ENCODE measurements around the gene AGAP3.

AGAP3 gene

DNA sequence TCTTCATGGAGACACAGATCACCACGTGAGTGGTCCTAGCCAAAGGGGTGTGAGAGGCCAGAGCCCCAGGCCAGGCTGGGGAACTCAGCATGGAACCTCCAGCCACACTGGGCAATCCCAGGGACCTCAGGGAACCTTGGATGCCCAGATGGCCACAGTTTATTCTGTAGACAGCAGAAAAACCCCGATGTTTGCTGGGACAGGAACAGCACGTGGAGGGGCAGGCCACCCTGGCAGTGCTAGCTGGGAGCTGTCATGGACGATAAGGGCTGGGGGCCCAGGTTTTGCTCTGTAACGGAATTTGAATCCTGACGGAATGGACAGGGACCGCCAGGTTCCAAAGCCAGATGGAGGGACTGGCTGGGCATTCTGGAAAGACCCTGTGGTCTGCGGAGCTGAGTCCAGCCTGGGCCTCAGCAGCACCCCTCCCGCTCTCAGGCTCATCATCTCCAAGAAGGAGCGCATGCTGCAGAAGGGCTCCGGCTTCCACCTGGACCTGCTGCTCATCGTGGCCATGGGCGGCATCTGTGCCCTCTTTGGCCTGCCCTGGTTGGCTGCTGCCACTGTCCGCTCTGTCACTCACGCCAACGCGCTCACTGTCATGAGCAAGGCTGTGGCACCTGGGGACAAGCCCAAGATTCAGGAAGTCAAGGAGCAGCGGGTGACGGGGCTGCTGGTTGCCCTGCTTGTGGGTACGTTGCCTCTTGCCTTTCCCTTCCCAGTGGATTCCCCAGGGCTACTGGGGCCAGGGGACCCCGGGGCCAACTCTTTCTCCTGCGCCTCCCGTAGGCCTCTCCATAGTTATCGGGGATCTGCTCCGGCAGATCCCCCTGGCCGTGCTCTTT, 11.2 kb upstream of the AGAP3 start:
- DNase-seq (ENCODE audit: low read depth in 2 of 2): no peak

DNA sequence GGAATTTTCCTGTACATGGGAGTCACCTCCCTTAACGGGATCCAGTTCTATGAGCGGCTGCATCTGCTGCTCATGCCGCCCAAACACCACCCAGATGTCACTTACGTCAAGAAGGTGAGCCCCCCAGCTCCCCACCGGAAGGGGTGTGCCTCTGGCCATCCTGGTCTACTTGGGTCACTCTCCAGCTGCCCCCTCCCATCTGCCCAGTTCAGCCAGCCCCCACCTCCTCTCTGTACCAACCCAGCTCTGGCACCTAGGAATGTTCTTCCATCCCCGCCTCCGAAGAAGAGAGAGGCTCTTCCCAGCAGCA, 10.7 kb upstream of the AGAP3 start:
- DNase-seq (ENCODE audit: low read depth in 2 of 2): no peak

DNA sequence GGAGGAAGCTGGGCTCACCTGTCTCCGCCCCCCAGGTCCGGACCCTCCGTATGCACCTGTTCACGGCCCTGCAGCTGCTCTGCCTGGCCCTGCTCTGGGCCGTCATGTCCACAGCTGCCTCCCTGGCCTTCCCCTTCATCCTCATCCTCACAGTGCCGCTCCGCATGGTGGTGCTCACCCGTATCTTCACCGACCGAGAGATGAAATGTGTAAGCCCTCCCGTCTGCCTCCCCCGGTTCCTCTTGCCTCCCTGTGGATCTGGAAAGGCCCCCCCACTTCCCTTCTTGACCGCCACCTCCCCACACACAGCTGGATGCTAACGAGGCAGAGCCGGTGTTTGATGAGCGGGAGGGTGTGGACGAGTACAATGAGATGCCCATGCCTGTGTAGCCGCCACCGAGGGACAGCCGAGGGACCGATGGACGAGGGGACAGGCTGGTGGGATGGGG, 10.3 kb upstream of the AGAP3 start:
- DNase-seq (ENCODE audit: low read depth in 2 of 2): no peak

DNA sequence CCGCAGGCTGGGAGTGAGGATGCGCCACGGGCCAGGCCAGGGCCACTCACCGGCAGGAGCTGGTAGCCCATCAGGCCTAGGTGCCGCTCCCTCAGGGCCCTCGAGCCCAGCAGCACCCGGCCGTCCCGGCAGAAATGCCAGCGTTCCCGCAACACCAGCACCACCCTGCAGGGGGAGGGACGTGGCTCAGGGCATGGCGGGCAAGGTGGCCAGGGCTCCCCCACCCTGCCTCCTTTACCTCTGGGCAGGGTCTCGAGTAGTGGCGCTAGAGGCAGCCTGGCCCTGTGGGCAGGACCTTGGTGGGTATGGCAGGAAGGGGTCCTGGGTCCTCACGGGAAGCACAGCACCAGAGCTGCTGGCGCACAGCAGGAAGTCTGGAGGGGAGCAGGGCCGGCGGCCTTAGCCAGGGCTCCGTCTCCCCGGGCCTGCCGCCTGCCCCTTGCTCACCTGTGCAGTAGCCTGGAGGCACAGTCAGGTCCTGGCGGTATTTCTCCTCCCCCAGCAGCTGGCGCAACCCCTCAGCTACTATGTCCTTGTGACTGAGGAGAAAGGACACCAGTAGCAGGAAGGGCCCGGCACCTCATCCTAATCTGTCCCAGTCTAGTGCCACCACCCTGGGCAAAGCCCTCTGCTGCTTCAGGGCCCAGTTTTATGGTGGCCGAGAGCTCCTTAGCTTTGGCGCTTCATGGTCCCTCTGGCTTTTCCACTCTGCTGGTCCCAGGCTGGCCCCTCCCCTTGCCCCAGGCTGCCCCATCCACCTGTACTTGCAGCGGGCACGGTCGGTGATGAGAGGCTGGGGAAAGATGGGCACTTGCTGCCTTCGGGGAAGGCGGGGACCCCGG, 9.2 kb upstream of the AGAP3 start:
- DNase-seq (ENCODE audit: low read depth in 2 of 2): no peak

DNA sequence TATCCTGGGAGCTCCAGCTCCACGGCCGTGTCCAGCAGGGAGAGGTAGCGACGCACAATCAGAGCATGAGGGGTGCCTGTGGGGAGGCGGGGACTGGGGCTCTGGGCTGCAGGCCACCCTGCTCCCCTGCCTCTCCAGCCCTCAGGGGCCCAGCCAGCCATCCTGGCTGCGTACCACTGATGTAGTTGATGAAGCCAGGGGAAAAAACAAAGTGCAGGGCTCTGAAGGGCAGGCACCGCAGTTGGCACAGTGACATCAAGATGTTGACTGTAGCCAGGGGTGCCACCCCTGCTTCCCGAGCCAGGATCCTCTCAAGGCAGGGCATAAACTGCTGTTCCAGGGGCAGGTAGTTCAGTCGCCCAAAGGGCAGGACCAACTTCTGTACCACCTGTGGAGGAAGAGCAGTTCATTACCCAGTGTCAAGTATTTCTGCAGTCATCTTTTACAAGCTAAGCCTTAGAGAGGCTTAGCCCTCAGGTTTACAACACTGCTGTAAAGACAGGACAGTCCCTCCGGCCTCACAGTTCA, 8.5 kb upstream of the AGAP3 start:
- DNase-seq (ENCODE audit: low read depth in 2 of 2): no peak

DNA sequence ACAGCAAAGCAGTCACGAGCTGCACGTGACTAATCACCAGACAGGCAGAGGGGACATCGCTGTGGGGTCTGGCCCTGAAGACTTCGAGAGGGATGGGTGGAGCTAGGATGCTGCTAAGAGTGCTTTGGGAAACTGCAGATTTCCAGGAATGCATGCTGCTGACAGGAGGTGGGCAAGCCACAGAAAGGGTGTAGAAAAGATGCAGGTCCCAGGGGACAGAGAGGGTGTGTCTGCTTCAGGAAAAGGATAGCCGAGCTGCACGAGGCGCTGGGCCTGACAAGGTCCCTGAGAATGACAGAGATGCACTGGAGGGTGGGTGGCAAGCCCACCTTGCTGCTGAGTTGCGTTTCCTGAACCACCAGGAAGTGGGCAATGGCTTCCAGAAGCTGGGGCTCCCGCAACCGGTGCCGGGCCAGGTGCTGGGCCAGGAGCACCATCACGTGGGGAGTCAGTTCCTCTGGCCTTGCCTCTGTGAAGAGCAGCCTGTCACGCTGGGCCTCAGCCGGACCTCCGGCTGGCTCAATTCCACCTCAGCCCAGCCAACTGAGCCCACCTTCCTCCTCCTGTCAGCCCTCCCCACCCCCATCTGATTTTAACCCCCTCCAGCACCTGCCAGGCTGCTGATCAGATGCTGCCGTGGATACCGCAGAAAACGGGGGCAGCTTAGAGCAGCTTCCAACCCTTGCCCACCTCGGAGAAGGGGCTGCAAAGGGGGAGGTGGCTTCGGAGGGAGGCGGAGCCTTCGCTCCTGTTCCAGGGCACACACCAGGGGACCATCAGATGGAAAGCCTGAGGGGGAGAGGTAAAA, 7.8 kb upstream of the AGAP3 start:
- no peak for DNase-seq (ENCODE audit: low read depth in 2 of 2)

DNA sequence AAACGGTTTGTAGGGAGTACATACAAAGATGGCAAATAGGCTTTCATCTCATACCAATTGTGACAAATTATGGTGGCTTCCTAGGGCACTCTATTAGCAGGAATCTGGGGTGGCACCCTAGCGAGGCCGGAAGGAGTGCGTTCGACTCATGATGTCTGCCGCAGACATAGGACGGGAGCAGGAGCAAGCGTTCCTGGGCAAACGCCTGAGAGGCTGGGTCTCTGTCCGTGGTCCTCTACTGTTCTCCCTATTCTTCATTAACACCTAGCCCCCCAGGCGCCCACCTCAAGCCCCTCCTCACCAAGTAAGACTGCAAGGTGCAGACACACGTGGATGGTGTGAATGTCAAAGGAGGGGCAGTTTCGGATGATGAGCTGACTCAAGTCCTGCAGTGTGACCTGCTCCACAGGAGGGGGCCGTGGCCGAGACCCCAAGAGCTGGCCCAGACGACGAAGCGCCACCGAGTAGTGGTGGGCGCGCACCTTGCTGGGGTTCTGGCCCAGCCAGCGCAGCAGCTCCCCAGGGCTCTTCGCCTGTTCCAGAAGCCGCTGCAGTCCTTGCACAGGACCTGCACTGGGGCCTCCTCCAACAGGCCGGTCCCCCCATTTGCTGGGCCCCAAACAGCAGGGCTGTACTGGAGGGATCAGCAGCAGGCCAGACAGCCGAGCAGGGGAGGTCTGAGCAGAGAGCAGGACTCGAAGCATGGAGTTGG, 6.9 kb upstream of the AGAP3 start:
- DNase-seq (ENCODE audit: low read depth in 2 of 2): no peak

DNA sequence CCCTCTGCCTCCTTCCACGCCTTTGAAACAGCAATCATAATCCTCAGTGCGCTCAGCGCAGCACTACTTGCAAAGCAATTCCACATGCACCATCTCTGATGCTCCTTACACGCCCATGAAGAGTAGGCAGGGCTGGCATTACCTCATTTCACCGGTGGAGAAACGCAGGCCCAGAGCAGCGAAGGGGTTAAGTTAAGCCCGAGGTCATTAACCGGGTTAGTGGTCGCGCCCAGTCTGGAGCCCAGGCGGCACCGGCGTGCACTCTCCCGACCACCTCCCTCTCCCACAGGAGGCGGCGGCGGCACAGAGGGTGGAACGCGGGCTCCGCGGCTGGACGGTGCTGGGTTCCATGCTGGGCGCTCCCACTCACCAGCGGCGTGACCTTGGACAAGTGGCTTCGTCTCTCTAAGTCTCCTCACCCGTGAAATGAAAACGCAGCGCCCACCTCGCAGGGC, 6.2 kb upstream of the AGAP3 start:
- DNase-seq (ENCODE audit: low read depth in 2 of 2): no peak

DNA sequence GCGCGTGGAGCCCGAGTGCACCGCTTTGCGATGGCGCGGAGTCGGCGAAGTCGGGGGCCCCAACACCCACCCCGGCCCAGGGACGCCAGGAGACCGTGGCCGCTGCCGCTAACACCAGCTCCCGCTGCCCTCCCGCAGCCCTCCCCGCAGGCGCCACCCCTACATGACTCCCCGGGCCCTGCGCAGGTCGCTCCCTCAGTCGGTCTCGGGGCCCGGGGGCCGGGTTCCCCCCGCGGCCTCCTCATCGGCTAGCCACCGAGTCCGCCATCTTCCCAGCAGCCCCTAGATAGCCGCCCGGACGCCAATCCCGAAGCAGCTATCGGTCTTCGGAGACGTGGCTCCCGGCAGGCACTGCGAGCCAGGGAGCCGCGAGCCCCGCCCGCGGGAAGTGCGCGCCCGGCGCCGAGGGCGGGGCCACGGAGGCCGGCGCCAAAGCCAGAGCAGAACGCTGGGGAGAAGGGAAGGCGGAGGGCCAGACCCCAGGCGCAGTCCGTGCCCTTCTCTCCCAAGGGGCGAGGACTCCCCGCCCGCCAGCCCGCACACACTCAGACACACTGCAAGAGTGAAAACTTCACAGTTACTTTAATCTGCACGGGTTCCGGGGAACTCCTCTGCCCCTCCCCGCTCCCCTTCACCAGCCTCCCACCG, 5.6 kb upstream of the AGAP3 start, which contains the start of gene FASTK:
FASTK (minus strand) TSS at position 288 of the 648 bp plus-strand sequence; CDS start at position 245, 43 bp downstream.
- peak; percentile 68 to 72 for DNase-seq (ENCODE audit: low read depth in 2 of 2)

DNA sequence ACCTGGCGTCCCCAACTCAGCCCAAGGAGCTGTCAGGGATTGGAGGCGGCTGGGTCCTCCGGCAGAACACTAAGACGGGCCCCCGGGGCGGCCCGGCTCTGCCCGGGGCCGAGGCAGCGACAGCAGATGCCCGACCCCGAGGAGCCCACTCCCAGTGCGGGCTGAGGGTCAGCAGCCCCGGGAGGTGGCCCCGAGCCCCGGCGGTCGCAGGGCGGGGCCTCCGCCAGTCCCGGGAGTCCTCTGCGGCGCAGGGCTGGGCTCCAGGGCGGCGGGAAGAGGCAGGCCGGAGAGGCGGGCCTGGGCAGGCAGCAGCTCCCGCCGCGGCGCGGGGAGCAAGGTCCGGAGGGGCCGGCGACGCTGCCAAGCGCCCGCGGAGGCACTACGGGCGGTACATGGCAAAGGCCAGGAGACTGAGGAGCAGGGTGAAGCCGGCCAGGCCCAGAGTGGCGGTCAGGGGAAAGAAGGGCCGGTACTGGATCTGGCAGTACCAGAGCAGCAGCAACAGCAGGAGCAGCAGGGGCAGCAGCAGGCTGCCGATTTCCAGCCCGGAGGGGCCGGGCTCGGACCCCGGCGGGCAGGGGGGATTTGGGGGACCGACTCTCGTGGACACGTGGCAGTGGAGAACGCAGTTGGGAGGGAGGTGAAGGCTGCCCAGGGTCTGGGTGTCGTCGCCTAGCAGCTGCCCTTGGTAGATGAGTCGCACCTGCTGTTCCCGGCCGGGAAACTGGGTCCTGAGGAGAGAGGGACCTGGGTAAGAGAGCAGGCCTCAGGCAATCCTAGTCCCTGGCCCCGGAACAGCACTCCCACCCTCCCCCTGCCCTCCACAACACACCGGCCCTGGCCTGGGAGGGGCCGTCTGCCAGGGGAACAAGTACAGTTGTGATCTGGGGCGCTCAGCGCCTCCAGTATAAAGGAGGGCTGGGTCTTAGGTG, 4.8 kb upstream of the AGAP3 start:
- DNase-seq (ENCODE audit: low read depth in 2 of 2): no peak

DNA sequence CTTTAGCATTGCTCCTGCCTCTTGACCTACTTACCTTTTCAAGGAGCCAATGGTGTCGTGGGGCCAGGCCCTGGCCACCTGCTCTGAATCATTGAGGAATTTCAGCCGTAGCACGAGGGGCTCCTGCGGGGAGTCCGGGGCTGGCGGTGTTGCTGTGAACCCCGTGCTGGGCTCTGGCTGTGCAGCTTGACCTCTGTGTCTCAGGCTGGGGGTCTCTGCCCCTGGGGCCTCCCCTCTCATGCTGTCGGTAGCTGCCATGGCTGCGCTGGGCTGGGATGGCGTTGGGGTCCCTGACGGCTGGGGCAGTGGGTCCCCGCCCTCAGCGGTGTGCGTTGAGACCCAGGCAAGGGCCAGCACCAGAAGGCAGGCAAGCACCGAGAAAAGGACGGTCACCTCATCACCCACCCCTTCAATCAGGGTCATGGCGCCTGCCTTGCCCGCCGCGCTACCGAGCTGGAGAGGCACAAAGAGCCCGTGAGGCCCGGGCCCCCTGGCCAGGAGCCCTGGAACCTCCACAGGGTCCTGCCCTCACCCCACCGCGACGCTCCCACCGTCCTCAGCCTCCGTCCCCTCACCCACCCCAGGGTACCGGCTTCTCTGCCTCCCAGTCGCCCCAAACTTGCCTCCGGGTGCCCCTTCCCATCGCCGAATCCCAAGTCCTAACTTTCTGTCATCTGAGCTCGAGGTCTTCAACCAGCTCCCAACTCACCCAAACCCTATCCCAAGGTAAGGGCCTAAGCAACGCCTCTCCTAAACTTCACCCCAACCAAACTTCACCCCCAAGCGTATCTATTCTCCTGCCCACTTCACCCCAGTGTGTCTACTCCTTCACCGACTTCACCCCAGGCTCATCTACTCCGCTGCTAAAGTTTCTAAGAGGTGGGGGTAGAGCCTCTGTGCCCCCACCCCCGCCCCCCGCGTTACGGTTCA, 3.9 kb upstream of the AGAP3 start:
- DNase-seq (ENCODE audit: low read depth in 2 of 2): no peak

DNA sequence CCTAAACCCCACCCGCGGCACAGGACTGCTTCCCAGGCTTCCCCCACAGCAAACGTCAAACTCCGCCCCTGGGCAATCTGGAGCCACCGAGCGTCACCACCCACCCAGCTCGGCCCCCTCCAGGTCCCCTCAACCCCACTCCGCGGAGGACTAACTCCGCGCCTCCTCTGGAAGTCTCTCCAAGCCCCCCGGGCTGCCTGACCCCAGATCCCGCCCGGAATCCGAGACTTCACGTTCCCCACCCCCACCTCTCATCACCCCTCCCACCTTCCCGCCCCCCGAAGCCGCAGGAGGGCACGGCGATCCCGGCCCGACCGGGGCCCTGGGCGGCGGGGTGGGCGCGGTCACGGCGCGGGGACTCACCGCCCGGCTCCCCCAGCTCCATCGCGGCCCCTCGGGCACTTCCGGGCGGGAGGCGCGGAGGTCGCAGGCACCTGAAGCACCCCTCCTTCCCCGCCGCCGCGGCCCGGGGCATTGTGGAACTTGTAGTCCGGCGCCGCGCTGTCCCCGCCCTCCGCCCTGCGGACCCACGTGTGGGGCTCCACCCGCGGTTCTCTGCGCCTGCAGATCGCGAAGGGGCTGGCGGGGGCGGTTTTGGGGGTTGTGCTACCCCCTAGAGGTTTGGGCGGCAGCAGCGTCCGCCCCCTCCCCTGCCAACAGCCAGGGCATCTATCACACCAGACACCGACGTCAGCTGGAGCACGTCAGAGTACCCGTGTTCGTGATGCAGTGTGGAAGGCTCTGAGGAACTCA, 3.0 kb upstream of the AGAP3 start, which contains the start of gene TMUB1:
TMUB1 (minus strand) TSS at position 423 of the 753 bp plus-strand sequence. CDS start 930 bp downstream, outside the sequence.
- no peak for DNase-seq (ENCODE audit: low read depth in 2 of 2)

DNA sequence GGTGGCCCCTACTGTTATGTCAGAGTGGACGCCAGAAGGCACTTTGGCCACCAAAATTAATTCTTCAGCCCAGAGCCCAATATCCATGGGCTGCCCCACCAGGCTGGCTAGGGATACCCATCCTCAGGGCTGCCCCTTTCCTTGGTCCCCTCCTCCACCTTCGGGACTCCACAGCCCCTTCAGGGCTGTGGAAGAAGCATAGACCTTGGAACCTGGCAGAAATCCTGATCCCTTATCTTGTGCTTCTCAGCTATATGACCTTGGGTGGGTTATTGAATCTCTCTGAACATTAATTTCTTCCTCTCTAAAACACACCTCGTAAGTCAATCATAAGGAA, 2.5 kb upstream of the AGAP3 start:
- DNase-seq (ENCODE audit: low read depth in 2 of 2): no peak

DNA sequence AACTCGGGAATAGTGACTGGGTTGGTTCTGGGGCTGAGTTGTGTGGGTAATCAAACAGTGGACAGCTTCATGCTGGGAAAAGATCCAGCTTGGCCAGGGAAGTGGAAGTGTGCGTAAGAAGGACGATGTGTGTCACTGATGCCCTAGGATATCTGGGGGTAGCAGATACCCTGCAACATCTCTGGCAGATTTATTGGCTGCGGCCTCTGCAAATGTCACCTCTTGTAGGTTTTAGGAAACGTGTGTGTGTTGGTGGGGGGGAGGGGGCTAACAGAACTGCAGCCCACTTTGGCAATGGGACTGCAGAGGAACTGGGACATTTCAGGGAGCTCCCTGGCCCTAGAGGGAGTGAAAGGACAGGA, 965 bp upstream of the AGAP3 start:
- DNase-seq (ENCODE audit: low read depth in 2 of 2): no peak

DNA sequence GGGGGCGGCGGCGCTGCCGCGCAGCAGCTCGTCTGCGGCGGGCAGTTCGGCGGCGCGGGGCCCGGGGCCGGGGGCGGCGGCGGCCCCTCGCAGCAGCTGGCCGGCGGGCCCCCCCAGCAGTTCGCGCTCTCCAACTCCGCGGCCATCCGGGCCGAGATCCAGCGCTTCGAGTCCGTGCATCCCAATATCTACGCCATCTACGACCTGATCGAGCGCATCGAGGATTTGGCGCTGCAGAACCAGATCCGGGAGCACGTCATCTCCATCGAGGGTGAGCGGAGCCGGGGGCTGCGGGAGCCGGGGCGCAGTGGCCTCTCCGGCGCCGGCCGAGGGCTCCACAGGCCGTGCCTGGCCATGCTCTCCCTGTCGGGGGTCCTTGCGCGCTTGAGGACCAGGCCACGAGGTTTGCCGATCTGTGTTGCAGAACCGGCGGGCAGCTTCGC, 548 bp downstream of the AGAP3 start:
- no peak for DNase-seq (ENCODE audit: low read depth in 2 of 2)

DNA sequence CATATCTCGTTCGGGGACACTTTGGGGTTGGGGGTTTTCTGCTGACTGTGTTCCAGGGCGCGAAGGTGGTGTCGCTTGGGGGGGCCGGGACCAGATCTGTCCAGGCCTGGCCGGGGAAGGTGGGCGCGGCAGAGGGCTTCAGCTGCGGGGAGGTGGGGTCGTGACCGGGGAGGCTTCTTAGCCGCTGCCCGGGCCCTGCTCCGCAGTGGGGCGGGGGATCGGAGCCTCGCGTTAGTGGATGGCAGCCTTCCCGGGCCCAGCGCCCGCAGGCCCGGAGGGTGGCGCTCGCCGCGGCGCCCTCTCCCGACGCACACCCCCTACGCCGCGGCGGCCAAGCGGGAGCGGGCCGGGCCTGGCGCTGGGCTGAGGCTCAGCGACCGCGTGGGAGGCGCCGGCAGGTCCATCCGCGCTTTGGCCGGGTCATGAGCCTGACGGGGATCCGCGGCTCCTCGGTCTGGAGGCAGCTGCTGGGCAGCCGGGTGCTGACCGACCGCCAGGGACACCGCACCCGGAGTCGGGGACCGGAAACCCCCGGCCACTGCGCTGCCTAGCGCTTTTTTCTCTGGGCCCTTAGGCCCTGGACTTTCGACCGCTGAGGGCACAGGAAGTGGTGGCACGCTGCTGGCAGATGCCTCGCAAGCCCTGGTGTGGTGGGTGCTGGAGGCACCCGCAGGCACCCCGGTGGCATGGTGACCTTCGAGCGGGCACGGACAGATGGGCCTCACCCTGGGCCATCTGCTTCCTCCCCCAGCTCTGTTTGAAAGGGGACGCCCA, 1.2 kb downstream of the AGAP3 start:
- DNase-seq (ENCODE audit: low read depth in 2 of 2): no peak
